HTERT RPE-1 (cell line): Measurements from ENCODE around the gene SMOC2.
"Not testable (repeated sequence)": the region's sequence is repeated elsewhere in the genome, so short reads cannot be mapped to it uniquely, and the experiment has no call there.

Source experiments
- in situ Hi-C: fragments of 300-500 bp; cut with MboI; formaldehyde crosslinking; loops from 4 replicates; pipeline ENCODE4 v1.14.3; 2020; ENCODE audit warnings: low sequenced_read_pairs

SMOC2 gene

DNA sequence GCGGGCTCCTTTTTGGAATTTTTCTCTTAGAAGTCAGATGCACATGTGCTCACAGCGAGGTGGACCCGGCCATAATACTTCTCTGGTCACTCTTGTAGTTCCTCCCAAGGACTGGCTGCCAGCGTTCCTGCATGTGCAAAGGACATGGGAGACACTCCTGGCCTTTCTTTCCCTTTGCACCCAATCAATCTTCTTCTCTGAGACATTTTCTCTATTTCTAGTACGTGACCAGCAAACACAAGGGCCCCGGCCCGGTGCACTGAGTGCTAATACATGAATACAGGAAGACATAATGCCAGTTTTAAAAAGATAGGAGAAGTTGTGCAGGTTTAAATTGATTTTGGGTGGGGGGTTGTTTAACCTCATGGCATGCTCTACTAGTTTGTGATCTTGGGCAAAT, 233.6 kb downstream of the SMOC2 start:
- in situ Hi-C loops, result no loop called here

DNA sequence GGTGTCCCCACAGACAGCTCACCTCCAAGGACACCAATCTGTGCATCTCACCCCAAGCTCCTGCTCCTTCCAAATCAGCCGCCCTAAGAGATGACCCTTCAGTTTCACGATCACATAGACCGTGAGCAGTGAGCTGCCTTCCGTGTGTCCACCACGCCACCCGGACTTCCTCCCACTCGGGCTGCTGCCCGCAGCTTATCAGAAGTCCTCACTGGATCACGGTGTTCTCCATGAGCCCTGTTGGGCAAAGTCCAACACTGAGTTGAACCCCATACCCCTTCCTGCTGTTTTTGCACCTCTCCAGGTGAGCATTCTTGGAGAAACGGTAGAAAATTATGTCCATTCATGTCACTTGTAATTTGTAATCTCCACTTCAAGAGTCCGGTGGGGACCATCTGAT, 234.4 kb downstream of the SMOC2 start:
- in situ Hi-C loops, result no loop called here

DNA sequence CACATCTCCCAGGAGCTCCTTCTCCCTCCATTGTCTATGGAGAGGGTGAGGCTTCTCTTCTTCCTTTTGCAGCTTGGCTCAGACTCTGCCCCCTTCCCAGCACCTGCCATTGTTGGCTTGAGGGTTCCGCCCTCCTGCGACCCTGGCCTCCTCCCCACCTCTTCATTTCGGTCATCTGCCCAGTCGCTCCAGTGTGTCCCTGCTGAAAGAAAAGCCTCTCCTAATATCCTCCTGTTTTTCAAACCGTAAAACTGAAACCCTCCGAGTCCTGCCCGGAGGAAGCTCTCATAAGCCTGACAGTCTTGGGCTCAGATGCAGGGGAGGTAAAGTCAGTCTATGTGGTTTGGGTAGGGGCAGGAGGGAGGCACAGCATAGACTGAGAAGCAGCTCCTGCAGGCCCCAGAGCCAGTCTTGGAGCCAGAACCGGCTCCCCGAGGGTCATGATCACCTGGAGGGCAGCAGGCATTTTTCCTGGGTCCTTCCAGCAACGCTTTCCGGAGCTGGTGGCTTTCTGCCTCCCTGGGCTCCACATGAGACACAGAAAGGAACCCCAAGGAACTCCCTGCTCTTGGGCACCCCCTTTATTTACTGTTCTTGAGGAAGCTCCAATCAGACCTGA, 235.1 kb downstream of the SMOC2 start:
- in situ Hi-C loops, result no loop called here

- in situ Hi-C loops, result no loop called here
Measured at GRCh38 chr6:168676552-168677322, 235.8 kb downstream of the SMOC2 start.

GRCh38 chr6:168677323-168677781, 236.4 kb downstream of the SMOC2 start:
- in situ Hi-C loops, result not testable (repeated sequence)

- in situ Hi-C loops, result no loop called here
Measured at GRCh38 chr6:168678077-168678476, 237.1 kb downstream of the SMOC2 start.

GRCh38 chr6:168678588-168678987, 237.6 kb downstream of the SMOC2 start:
- in situ Hi-C loops, result no loop called here

DNA sequence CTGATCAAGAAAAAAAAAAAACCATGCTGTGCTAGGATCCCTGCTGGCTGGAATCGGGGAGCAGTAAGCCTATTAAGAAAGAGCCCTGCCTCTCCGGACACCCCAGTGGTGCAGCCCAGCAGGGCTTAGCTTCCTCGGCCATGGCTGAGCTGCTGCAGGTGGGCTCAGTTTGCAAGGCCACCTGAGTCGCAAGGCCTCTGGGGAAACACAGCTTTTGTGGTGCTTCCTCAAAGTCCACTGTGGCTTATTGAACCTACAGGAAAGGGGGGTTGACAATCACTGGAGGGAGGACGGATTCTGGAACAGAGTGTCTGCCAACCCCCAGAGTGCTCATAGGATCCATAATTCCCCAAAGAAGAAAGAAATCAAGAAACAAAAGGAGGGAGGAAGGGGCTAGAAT, 240.8 kb downstream of the SMOC2 start:
- in situ Hi-C loops, result no loop called here

DNA sequence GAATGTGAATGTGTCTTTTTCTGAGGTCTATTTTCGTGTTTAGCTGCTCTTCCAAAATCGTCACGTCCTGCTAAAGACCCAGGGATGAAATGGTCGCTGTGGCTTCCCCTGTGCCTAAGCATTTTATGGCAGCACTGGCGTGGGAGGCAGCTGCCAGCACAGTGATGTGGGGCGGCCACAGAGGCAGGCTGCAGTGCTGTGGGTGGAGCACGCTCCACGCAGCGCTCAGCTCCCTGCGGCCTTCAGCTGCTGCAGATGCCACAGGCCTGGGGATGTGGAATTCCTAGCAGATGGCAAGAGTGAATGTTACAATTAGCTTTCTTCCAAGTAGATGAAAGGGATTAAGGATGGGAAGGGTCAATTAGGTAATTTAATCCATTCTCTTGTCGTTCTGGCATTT, 242.6 kb downstream of the SMOC2 start:
- in situ Hi-C loops, result no loop called here

DNA sequence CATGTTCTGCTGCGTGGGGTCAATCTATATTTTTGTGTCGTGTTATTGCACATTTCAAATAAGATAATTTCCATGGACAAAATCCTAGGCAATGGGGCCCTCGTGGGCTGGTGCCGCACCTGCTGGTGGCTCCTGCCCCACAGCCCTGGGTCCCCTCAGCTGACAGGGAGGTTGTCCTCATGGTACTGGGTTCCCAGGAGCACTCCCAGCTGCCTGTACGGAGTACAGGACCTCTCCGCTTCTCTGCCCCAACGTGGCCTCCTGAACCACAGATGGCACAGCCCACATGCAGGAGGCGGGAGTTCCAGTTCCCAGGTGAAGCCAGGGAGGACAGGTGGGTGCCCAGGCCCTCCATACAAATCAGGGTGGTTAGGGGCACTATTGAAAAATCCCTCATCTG, 243.5 kb downstream of the SMOC2 start:
- in situ Hi-C loops, result no loop called here

DNA sequence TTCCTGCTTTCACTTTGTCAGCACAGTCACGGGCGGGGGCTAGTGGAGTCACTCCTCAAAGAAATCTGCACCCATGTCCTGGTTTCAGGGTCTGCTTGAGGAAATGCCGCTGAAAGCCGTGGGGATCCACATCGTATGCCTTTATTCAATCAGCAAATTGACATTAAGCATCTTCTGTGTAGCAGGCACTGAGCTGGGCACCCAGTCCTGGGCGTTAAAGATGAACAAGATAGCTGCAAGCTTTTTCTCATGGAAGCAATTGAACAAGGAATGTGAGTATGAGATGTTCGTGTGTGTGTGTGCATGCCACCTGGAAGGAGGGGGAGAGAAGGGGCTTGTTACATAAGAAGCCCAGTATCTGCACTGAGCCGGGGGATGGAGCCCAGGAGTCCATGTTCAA, 243.9 kb downstream of the SMOC2 start:
- in situ Hi-C loops, result no loop called here

GRCh38 chr6:168686029-168686738, 245.2 kb downstream of the SMOC2 start:
- in situ Hi-C loops, result no loop called here

DNA sequence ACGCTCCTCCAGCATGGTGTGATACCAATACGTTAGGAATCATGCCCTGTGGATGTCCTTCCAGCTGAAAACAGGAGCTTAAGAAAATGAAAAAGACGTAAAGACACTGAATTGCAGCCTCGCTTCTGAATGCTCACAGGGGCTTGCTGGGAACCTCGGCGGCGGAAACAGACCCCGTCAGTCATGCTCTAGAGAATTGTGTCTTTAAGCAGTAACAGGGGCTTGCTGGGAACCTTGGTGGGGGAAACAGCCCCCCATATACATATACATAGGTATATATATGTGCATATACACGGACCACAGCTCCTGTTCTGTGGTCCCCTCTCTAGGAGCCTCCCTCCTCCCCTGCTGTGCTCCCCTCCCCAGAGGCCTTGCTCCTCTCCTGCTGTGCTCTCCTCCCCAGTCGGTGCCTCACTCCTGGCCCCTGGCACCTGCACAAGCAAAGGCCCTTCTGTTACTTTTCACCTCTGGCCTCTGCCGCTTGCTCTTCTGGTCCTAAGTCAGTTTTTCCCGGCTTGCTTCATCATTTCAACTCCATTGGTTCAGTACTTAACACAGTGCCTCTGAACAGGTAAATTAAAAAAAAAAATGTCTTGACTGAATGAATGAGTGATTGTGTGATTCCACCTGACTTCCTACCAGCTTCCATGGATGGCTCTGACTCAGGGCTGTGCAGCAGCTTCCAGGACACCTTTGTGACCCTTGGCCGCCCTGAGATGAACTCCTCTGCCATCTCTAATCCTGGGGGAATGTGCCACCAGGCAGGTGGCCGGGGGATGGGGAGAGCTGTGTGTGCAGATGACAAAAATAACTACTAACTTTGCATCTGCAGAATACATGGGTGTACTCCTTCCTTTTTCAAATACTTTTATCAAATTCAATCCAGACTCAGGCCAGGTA, 246.1 kb downstream of the SMOC2 start:
- in situ Hi-C loops, result no loop called here

DNA sequence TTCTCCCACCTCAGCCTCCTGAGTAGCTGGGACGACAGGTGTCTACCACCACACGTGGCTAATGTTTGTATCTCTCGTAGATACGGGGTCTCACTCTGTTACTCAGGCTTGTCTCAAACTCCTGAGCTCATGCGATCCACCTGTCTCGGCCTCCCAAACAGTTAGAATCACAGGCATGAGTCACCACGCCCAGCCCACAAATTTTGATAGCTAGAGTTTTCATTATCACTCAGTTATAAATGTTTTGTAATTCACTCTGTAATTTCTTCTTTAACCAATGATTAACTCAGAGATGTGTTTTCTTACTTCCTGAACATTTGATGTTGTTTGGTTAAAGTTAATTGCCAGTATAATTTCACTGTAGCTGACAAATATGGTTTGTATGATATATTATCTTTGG, 249.3 kb downstream of the SMOC2 start:
- in situ Hi-C loops, result no loop called here

DNA sequence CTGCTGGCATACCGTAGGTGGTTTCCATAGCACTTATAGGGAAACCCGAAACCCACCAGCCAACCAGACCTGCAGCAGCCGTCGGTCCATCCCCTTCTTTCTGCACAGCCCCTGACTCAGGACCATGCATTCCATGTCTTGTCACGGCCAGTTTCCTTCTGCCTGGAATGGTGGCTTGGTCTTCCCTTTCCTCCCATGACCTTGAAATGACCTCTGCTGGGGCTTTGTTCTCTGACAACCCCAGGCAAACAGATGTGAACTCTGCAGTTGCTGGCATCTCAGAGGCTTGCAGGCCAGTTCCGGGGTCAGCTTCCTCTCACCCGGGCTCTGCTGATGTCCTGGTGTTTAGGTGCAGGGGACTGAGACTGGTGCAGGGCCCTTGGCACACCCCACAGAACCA, 250.8 kb downstream of the SMOC2 start:
- in situ Hi-C loops, result no loop called here

GRCh38 chr6:168692193-168692914, 251.4 kb downstream of the SMOC2 start:
- in situ Hi-C loops, result no loop called here

GRCh38 chr6:168692915-168693257, 251.9 kb downstream of the SMOC2 start:
- in situ Hi-C loops, result not testable (repeated sequence)

GRCh38 chr6:168694797-168695196, 253.8 kb downstream of the SMOC2 start:
- in situ Hi-C loops, result not testable (repeated sequence)

GRCh38 chr6:168695701-168696100, 254.7 kb downstream of the SMOC2 start:
- in situ Hi-C loops, result no loop called here

DNA sequence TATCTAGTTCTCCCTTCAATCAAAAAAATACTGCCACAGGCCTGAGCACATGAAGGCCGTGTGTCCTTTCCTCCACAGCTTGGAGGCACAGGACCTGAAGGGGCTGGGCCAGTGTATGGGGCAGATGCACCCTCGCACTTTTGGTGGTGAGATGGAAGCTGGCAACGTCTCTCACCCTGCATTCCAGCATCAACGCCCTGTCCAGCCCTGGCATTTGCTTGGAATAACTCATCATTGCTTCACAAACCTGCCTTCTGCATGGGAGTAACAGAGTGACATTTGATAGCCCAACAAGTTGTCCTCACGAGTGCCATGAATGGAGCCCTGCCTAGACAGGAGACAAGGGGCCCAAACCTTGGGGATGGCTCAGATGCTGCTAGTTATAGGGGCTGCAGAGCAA, 257.9 kb downstream of the SMOC2 start:
- in situ Hi-C loops, result no loop called here
